Keratinocyte (primary cell): ENCODE data around the gene DGKQ. TPM values are rescaled to one million over a fixed set of nuclear protein-coding genes. Genes with fewer than 3 reads are reported as not detected.

Experiments
- DNase-seq: peaks from one replicate; pipeline ENCODE4 v3.0.0-alpha.2; 2011; ENCODE audit warnings: low read depth, missing footprints, low spot score
- FAIRE-seq: peaks from 2 replicates; lab custom pipeline; 2011; peaks lifted over from hg19 to GRCh38; lab: Jason Lieb, UNC
- H2AFZ ChIP-seq: 2 replicates; pipeline ENCODE4 v1.6.0; 2012; ENCODE audit warnings: low read length, control low read depth, inconsistent platforms; ENCODE audit not compliant: control insufficient read depth
- H3K27ac ChIP-seq: 2 replicates; pipeline ENCODE4 v1.5.1; 2011; ENCODE audit warnings: low read length; ENCODE audit not compliant: control insufficient read depth, insufficient read depth
- H3K27me3 ChIP-seq: 3 replicates; pipeline ENCODE4 v1.6.0; 2011; ENCODE audit warnings: low read length; ENCODE audit not compliant: control insufficient read depth, insufficient read depth; ENCODE audit errors: extremely low read depth
- H3K36me3 ChIP-seq, 2 experiments: 2 replicates in 1 of 2; 3 replicates in 1 of 2; pipeline ENCODE4 v1.5.1; 2011; ENCODE audit warnings: low read length in 2 of 2, mild to moderate bottlenecking in 1 of 2; ENCODE audit not compliant: control insufficient read depth in 2 of 2, insufficient read depth in 2 of 2; ENCODE audit errors: extremely low read depth in 1 of 2
- H3K4me1 ChIP-seq: 3 replicates; pipeline ENCODE4 v1.5.1; 2011; ENCODE audit warnings: low read length; ENCODE audit not compliant: control insufficient read depth, insufficient read depth; ENCODE audit errors: extremely low read depth
- H3K4me2 ChIP-seq: 3 replicates; pipeline ENCODE4 v1.6.0; 2011; ENCODE audit warnings: low read depth, low read length; ENCODE audit not compliant: control insufficient read depth, insufficient read depth; ENCODE audit errors: extremely low read depth
- H3K4me3 ChIP-seq, 3 experiments: fragments of 200-600 bp in 1 of 3; sonication (generic) in 1 of 3; 2 replicates in 2 of 3; 3 replicates in 1 of 3; pipeline ENCODE4 v1.5.1; 2011 to 2016; ENCODE audit warnings: low read length in 3 of 3, mild to moderate bottlenecking in 3 of 3, control low read depth in 2 of 3, inconsistent platforms in 1 of 3, low read depth in 1 of 3, mixed read lengths in 1 of 3, mixed run types in 1 of 3, moderate library complexity in 1 of 3; ENCODE audit not compliant: control insufficient read depth in 2 of 3, insufficient read depth in 2 of 3; ENCODE audit errors: extremely low read depth in 1 of 3
- H3K79me2 ChIP-seq: 2 replicates; pipeline ENCODE4 v1.6.0; 2012; ENCODE audit warnings: low read length; ENCODE audit not compliant: control insufficient read depth, insufficient read depth
- H3K9ac ChIP-seq: 3 replicates; pipeline ENCODE4 v1.6.0; 2011; ENCODE audit warnings: low read length; ENCODE audit not compliant: control insufficient read depth, insufficient read depth; ENCODE audit errors: extremely low read depth
- H3K9me1 ChIP-seq: 3 replicates; pipeline ENCODE4 v1.6.0; 2011; ENCODE audit warnings: low read length; ENCODE audit not compliant: control insufficient read depth, insufficient read depth; ENCODE audit errors: extremely low read depth
- H3K9me3 ChIP-seq: 2 replicates; pipeline ENCODE4 v1.5.1; 2012; ENCODE audit warnings: low read depth, low read length; ENCODE audit not compliant: control insufficient read depth
- H4K20me1 ChIP-seq: 3 replicates; pipeline ENCODE4 v1.6.0; 2011; ENCODE audit warnings: low read length; ENCODE audit not compliant: control insufficient read depth, insufficient read depth; ENCODE audit errors: extremely low read depth
- EZH2 ChIP-seq: IDR thresholded peaks from one replicate; pipeline ENCODE4 v1.6.1; 2012; ENCODE audit warnings: inconsistent platforms, mild to moderate bottlenecking, low read length, moderate library complexity
- dilution Hi-C: fragments of 300-500 bp; cut with MboI; formaldehyde crosslinking; loops from one replicate; pipeline ENCODE4 v1.7.0; 2020; ENCODE audit warnings: low sequenced_read_pairs; ENCODE audit not compliant: extremely low pct_ligation_motif_present
- polyA plus RNA-seq, 5 experiments: library from polyadenylated mRNA; depleted of rRNA in 3 of 5; stranded (reverse) in 3 of 5; stranded (forward) in 1 of 5; unstranded in 1 of 5; fragments of >200 nt; gene quantifications; 1 replicate in 1 of 5; 2 replicates in 3 of 5; 3 replicates in 1 of 5; pipeline versions ENCODE4 v1.2.1 to v1.2.3, GENCODE V29; 2011 to 2012; ENCODE audit warnings: missing spikeins in 2 of 5, low read depth in 1 of 5, low replicate concordance in 1 of 5
- TF ChIP-seq, protein P1 (sequence below), 3 experiments: IDR thresholded peaks in 1 of 3; conservative IDR thresholded peaks in 1 of 3; optimal IDR thresholded peaks in 1 of 3; 2 replicates in 2 of 3; 3 replicates in 1 of 3; pipeline versions ENCODE3 to v1.5.1; 2011; ENCODE audit warnings: low read length in 3 of 3, mild to moderate bottlenecking in 3 of 3, moderate library complexity in 2 of 3, control low read depth in 1 of 3, inconsistent platforms in 1 of 3; ENCODE audit not compliant: insufficient read depth in 2 of 3; ENCODE audit errors: extremely low read depth in 1 of 3

The DGKQ gene
- polyA plus RNA-seq, 1 donor (not counting 4 experiments of a cell fraction or from before 2014, with no cell fraction given), result 5.3 TPM

DNA sequence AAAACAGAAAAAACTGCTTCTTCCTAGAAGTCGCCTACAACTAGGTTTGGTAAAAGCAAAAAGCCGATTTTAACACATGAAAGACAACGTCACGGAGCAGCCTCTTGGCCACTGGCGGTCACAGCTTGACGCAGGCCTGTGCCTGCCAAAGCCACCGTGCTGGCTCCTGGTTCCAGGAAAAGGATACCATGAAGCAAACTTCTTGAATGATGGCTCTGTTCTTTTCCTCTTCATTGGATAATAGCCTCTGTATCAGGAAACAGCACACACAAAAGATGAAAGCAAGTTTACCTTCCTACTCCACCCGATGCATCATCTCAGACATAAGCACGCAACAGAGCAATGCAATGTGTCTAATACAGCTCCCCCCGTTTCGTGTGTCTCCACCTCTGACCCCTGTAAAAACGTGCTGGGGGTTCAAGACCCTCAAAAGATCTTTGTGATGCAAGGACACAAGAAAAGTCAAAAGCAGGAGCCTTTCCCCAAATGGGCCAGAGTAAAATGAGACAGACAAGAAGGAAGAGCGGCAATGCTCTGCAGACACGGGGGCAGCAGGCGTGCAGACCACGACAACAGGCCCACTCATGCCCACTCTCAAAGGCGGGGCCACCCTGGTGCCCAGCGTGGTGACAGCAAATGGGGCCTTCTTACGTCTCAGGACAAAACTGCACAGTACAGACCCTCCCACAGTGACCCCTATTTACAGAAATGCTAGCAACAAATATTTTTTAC, 60.7 kb downstream of the DGKQ start:
- Histone ChIP-seq H3K27ac (no peak overlapping the region), H3K4me2 (no peak overlapping the region), H3K79me2 (peaks cover 57% of the 10 kb centered on the region), H3K9me1 (no peaks in the 10 kb centered on the region), H3K36me3 (peaks cover 0 to 17% of the 10 kb centered on the region in 2 experiments), H3K4me3 (no peak overlapping the region), H3K9ac (no peak overlapping the region), H3K9me3 (no peaks in the 10 kb centered on the region), H4K20me1 (peaks cover 3% of the 10 kb centered on the region), H2AFZ (no peak overlapping the region), H3K27me3 (no peaks in the 10 kb centered on the region), H3K4me1 (no peaks in the 10 kb centered on the region)
- DNase-seq (no peak), FAIRE-seq (no peak)
- dilution Hi-C loops, result no loop called here
- TF ChIP-seq EZH2, result no peak
- TF ChIP-seq, protein P1, sequence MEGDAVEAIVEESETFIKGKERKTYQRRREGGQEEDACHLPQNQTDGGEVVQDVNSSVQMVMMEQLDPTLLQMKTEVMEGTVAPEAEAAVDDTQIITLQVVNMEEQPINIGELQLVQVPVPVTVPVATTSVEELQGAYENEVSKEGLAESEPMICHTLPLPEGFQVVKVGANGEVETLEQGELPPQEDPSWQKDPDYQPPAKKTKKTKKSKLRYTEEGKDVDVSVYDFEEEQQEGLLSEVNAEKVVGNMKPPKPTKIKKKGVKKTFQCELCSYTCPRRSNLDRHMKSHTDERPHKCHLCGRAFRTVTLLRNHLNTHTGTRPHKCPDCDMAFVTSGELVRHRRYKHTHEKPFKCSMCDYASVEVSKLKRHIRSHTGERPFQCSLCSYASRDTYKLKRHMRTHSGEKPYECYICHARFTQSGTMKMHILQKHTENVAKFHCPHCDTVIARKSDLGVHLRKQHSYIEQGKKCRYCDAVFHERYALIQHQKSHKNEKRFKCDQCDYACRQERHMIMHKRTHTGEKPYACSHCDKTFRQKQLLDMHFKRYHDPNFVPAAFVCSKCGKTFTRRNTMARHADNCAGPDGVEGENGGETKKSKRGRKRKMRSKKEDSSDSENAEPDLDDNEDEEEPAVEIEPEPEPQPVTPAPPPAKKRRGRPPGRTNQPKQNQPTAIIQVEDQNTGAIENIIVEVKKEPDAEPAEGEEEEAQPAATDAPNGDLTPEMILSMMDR (optimal IDR thresholded peaks at IDR 0.05 in 1 of 3, IDR thresholded peaks at IDR 0.05 in 1 of 3, conservative IDR thresholded peaks at IDR 0.05 in 1 of 3; ENCODE audit: extremely low read depth in 1 of 3, insufficient read depth in 2 of 3, low read length in 3 of 3), result no peak

DNA sequence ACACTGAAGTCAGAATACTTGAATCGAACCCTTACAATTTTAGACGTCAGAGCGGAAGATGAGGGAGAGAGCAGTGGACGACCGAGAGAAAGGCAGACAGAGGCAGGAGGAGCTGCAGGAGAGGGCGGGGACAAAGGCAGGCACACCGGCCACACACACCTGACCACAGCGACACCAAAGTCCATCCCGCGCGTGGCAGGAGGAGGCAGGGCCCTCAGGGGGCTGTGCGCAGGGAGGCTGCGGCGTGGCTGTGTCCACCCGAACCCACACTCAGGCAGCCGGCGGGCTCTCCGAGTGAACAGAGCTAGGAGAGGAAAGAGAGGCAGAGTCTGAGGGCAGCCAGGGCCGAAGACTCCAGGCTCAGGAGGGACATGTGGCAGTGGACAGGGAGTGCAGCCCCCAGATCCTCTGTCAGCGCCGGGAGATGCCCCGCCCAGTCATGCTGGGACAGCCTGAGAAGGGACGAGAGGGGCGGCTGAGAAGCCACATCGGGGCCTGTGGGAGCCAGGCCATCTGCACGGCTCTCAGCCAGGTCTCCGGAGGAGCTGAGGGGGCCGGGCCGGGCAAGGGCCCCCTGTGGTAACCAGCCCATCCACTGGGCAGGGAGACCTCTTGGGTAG, 61.4 kb downstream of the DGKQ start:
- dilution Hi-C loops, result no loop called here
- Histone ChIP-seq H3K4me3 (no peak overlapping the region), H3K9ac (no peak overlapping the region), H3K36me3 (peaks cover 0 to 20% of the 10 kb centered on the region in 2 experiments), H3K9me3 (no peaks in the 10 kb centered on the region), H4K20me1 (peaks cover 3% of the 10 kb centered on the region), H3K4me1 (no peaks in the 10 kb centered on the region), H3K27ac (no peak overlapping the region), H3K4me2 (no peak overlapping the region), H2AFZ (no peak overlapping the region), H3K9me1 (no peaks in the 10 kb centered on the region), H3K79me2 (peaks cover 51% of the 10 kb centered on the region), H3K27me3 (no peaks in the 10 kb centered on the region)
- TF ChIP-seq, protein P1 (optimal IDR thresholded peaks at IDR 0.05 in 1 of 3, IDR thresholded peaks at IDR 0.05 in 1 of 3, conservative IDR thresholded peaks at IDR 0.05 in 1 of 3; ENCODE audit: extremely low read depth in 1 of 3, insufficient read depth in 2 of 3, low read length in 3 of 3), result no peak
- no peak for FAIRE-seq
- no peak for DNase-seq
